HG03469 (cell line): ENCODE data around the gene NAP1L4.
"Not testable (repeated sequence)": the region's sequence is repeated elsewhere in the genome, so short reads cannot be mapped to it uniquely, and the experiment has no call there.

Experiments used
- ATAC-seq: cut with Tn5 transposase; IDR thresholded peaks from one replicate; pipeline ENCODE4 v1.9.1; 2021; ENCODE audit warnings: mild to moderate bottlenecking, moderate library complexity, moderate number of reproducible peaks; ENCODE audit not compliant: unreplicated experiment

Gene NAP1L4

DNA sequence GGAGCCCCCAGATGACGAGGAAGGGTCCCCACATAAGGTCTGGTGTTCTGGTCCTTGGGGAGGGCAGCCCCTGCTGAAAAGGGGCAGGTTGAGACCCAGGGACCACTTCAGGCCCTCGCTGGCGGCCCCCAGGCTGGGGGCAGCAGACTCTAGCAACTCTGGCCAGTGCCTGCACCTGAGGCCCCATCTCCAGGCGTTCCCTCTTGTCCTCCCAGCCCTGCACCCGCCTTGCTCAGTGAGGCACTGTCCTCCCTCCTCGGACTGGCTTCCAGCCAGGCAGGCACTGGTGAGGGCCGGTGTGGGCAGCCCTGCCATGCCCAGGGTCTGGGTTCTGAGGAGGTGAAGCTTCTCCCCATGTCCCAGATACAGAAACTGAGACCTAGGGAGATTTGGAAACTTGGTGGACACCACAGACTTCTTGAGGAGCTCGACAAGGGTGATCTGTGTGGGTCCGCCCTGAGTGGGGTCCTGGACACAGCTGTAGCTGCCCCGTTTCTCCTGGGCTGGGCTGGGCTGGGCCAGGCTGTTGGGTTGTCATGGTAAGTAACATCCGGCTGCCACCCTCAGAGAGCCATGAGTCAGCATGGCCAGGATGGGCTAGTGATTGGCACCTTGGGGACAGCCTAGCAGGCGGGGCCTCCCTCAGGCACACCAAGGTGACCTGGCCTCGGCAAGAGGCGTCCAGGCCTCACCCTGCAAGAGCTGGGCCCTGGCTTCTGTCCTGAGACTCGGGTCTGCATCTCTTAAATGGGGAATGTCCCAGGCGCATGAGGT is 51.8 kb downstream of the NAP1L4 start:
- ATAC-seq = no peak

DNA sequence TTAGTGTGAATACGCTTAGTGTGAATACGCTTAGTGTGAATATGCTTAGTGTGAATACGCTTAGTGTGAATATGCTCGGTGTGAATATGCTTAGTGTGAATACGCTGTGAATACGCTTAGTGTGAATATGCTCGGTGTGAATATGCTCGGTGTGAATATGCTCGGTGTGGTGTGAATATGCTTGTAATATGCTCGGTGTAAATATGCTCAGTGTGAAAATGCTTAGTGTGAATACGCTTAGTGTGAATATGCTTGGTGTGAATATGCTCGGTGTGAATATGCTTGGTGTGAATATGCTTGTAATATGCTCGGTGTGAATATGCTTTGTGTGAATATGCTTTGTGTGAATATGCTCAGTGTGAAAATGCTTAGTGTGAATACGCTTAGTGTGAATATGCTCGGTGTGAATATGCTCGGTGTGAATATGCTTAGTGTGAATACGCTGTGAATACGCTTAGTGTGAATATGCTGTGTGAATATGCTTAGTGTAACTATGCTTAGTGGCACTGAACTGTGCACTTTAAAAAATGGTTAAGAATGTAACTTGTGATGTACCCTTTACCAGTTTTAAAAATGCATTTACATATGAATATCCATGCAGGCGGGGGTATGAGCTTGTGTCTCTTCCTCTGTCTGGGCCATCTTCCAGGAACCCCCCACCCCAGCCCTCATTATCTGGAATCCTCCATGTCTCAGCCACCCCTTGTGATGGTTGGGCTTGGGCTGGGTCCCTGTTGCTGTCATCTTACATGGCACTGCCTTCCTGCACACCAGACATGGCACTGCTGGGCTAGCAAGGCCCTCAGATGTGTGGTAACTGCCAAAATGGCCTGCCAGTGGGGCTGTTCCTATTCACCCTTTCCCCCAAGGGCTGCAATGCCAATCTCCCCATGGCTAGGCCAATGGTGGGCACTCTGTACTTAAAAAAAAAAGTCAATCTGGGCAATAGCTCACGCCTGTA is 53.4 kb downstream of the NAP1L4 start:
- ATAC-seq = not testable (repeated sequence)

DNA sequence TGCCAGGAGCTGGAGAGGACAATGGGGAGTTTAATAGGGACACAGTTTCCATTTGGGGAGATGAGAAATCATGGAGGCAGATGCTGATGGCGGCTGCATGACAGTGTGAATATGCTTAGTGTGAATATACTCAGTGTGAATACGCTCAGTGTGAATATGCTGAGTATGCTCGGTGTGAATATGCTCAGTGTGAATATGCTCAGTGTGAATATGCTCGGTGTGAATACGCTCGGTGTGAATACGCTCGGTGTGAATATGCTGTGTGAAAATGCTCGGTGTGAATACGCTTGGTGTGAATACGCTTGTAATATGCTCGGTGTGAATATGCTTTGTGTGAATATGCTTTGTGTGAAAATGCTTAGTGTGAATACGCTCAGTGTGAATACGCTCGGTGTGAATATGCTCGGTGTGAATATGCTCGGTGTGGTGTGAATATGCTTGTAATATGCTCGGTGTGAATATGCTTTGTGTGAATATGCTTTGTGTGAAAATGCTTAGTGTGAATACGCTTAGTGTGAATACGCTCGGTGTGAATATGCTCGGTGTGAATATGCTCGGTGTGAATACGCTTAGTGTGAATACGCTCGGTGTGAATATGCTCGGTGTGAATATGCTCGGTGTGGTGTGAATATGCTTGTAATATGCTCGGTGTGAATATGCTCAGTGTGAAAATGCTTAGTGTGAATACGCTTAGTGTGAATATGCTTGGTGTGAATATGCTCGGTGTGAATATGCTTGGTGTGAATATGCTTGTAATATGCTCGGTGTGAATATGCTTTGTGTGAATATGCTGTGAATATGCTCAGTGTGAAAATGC is 54.3 kb downstream of the NAP1L4 start:
- not testable (repeated sequence) for ATAC-seq

DNA sequence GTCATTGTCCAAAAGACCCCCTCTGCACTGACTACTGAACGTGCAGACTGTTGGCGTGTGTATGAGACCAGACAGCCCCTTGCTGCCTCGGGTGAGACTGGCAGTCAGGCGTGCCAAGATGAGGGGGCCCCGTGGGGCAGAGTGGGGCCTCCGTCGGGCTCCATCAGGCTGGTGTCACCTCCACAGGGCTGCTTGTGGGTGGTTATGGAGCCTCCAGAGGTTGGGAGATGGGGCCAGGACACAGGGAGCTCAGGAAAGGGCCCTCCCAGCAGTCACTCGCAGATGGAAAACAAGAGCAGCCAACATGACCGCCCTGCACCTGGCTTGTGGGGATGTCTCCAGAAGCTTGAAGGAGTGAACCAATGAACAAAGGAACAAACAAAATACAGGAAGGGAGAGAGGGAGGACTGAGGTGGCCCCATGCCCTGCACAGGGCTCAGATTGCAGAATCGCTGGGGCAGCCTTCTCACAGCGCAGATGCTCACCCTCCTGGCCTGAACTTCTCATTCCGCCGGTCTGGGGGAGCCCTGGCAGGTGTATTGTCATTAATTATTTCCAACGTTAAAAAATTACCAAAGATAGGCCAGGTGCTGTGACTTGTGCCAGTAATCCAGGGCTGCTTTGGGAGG is 57.4 kb downstream of the NAP1L4 start:
- no peak for ATAC-seq

DNA sequence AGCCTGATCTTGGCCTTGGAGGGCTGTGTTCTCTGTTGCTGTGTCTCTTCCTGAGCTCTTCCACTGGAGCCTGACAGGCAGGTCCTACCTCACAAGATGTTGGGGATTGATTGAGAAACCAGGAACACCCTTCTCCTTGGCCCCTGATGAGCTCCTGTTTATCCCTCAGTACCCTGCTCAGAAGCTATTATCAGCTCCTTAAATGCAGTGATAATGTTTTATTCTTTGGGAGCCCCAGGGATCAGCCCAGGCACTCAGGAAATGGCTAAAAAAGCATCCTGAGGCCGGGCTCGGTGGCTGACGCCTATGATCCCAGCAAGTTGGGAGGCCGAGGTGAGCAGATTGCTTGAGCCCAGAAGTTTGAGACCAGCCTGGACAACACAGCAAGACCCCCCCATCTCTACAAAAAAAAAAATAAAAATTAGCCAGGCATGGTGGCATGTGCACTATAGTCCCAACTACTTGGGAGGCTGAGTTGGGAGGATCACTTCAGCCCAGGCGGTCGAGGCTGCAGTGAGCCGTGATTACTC is 58.0 kb downstream of the NAP1L4 start:
- ATAC-seq = no peak

DNA sequence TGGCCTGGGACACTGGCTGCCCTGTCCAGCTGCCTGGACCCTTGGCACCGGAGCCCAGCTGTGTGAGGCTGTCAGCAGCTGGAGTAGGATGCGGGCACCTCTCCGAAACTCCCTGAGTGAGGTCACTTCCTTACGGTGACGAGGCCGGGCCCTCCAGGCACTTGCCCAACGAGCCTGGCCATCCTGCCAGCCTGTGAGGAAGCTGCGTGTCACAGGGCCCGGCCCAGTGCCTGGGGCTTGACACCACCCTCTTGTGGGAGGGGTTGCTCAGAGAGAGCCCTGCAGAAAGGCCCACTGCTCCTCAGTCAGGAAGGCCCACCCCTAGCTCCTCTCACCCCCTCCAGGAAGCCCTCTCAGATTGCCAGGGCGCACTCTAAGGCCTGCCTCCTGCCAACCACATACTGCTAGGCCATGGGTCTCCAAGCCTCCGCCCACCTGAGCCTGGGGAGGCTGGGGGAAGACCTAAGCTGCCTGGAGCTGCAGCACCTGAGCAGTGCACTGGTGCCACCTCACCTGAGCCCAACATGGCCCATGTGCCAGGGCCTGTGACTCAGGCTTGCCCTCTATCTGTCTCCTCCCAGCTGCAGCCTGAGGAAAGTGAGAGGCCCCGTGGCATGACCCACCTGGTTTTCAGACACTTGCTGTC is 58.6 kb downstream of the NAP1L4 start:
- no peak for ATAC-seq

DNA sequence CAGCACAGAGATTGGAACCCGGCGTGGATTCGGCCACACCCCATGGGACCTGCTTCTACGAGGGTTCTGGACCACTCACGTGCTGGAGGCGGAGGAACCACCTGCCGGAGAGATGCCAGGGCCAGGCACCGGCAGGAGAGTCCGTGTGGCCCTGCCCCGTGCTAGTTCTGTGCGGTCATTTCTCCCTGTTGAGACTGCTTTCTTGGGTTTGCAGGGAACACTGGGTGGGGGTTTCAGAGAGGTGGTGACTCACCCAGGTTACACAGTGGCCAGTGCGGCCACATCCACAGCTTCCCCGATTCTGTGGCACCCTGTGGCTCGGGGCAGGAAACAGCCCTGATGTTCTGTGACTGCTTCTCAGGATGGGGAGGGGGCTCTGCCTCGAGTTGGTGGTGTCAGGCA is 59.3 kb downstream of the NAP1L4 start:
- ATAC-seq = no peak

DNA sequence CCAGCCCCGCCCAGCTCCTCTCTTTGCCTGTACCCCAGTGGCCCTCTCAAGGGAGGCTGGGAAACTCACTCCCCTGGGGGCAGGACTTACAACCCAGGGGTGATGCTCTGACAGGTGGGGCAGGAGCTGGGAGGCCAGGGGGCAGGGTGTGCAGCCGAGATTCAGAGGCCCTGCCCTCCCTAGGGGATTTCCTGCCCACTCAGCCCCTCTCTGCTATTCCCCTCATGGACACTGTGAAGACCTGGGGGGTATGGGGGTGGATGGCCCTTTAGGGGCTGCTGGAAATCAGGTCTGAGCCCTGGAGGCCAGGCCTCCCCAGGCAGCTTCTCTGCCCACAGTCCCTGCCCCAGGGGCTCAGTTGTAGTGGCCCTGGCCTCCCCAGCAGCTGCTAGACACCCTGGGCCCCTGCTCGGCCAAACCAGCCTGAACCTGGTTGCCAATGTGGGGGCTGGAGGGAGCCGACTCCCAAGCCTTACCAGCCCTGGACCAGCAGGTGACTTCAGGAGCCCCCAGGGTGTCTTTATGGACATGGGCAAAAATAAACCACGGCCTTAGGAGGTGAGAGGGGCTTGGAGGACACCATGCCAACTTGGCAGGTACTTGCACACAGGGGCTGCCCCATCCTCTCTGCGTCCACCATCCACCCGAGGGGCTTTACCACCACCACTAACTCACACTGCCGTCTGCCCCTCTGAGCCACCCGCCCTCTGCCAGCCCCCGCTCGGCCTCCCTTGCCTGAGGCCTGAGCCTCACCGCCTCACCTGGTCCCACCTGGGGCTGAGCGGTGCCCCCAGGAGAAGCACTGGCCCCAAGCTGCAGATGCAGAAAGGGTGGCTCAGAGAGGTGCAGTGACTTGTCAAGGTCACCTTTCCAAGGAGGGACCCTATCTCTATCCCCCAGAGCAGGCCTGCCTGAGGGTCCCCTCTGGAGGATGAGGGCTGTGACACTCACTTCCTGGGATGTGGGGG is 60.1 kb downstream of the NAP1L4 start:
- ATAC-seq = no peak

DNA sequence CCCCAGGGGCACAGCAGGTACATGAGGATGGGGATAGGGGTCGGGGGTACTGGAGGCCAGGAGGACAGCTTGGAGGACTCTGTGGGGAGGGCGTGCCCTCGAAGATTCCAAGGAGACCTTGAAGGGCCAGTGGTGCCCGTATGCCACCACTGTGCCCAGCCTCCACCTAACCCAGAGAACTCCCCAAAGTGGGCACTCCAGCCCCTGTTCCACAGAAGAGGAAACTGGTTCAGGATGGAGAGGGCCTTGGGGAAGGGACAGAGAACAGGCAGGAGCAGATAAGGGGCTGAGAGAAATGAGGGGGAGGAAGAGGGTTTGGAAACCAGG is 60.7 kb downstream of the NAP1L4 start:
- ATAC-seq = no peak

DNA sequence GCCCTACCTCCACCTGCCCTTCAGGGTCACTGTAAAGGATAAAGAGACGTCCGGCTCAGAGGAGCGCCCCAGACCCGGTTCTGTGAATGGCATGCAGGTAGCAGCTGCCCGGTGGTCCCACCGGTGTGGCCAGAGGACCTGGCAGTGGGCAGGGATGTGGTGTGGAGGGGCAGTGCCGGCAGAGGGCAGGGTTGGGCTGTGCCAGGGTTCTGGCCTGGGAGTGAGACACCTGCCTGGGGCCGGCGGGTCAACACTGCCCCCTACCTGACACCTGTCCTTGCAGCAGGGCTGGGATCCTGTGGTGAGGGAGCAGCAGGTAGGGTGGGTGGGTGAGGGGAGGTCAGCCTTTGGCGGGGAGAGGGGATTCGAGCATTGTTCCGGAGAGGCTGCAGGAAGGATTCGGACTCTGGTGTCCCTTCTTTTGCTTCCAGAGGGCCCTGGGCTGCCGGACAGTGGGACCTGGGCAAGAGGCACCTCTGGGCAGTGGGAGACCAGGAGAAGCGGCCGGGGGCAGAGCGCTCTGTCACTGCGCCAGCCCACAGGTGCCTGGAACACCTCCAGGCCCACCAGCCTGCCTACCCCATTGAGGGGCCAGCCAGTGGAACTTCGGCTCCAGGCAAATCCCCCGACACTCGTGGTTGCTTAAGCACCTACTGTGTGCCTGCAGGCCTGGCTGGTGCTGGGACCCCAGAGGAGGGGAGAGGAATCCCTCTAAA is 61.3 kb downstream of the NAP1L4 start:
- no peak for ATAC-seq

DNA sequence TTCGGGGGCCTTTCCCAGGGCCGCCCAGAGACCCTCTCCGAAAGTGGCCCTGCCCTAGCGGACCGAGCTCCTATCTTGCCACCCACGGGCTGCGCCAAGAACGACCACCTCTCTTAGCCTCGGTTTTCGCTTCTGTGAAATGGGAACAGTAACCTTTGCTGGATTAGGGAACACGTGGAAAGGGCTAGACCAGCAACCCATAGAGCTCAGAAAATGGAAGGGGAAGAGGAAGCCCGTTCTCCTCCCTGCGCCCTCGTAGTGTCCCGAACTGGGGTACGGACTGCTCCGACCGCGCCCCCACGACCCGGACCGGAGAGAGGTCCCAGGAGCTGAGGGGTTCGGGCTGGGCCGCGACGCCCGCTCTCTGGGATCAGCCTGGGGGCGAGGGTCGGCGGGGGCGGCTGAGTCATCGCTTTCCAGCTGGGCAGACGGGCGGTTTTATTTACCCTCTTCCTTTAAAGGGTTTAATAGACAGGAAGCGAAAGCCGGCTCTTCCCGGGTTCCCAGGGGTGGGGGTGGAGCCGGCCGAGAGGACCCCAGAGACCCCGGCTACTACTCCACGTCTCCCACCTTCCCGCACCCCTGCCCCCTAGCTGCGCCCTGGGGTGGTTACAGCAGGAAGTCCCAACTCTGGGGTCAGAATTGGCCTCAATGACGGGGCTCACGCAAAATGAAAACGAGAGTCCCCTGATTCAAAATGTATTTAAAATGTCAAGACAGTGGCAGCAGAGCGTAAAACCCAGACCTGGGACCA is 62.0 kb downstream of the NAP1L4 start:
- no peak for ATAC-seq

DNA sequence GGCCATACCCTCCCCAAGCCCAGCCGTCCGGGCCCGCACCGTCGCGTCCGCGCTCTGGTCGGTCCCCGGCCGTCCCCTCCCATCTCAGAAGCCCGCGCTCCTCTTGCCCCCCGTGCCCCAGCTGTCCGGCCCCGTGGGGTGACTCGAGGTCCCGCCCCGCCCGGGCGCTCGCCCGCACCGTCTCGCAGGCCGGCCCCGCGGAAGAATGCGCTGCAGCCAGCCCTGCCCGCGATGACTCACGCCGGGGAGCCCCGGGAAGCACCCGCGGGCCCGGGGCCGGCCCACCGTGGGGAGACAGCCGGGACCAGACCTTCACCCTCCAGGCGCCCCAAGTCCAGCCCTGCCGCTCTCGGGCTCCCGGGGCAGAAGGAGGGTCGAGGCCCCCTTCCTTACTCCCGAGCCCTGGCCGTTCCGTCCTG is 62.6 kb downstream of the NAP1L4 start:
- ATAC-seq = no peak

DNA sequence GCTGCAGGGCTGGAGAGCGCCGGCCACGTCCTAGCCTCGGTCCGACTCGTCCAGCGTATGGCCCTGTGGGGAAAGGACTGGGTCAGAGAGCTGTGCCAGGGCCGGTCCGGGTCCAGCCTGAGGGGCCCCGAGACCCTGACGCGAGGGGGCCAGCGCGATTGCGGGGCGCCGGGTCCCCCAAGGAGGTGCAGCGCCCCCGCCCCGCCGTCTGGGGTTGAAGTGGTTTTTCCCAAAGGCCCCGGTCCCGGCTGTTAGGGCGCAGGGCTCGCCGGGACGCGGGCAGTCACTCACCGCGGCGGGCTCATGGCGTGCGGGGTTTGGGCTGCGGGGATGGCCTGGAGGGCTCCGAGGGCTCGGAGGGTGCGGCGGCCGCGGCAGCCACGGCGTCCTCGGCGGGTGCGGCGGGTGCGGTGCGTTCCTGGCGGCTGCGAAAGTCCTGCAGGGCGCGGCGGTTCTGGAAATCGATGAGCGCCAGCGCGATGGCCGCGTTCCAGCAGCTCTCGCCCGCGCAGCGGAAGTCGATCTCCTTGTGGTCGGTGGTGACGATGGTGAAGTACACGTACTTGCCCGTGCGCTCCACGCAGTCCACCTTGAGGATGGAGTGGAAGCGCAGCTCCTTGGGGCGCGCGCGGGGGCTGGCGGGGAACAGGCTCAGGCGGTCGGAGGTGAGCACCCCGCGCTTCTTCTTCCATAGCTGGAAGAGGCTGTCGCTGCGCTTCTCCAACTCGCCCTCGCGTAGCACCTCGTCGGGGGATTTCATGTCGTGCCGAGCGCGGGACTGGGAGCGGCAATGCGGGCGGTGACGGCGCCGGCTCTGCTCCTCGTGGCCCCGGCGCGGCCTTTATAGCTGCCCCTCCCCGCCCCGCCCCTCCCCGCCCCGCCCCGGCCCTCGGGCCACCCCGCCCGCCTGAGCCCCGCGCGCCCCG is 63.3 kb downstream of the NAP1L4 start, which contains the start of gene PHLDA2:
Gene PHLDA2 (minus strand): TSS at position 816 of the 926 bp plus-strand sequence. CDS start 56 bp downstream, at position 760.
- no peak for ATAC-seq

DNA sequence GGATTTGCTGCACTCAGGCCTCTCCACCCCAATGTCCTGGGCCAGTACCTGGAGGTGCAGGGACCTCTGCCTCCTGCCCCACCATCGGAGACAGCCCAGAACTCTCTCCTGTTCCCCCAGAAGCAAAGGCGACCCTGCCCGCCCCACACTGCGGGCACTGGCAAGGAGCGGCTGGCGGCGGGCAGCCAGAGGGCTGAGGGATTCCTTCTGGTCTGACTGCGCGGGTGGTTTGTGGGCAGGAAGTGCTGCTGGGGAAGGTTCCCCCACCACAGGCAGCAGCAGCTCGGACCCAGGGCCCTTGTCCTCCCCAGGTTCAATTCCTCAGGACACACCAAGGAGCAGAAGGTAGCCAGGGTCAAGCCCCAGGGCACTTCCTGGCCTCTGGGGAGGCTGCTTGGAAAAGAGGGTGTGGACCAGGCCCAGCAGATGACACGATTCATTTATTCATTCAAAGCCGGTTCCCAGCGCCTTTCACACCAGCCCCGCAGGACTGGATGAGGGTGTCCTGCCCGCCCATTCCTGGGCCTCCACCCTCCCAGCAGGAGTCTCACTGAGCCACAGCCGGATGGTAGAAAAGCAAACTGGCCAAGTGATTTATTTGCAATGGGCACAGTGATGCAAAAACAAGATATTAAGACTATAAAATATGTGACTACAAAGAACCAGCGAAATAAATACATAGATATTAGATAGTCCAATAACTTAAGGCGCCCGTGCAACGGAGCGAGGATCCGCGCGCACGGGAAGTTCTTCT is 64.1 kb downstream of the NAP1L4 start:
- ATAC-seq = no peak

DNA sequence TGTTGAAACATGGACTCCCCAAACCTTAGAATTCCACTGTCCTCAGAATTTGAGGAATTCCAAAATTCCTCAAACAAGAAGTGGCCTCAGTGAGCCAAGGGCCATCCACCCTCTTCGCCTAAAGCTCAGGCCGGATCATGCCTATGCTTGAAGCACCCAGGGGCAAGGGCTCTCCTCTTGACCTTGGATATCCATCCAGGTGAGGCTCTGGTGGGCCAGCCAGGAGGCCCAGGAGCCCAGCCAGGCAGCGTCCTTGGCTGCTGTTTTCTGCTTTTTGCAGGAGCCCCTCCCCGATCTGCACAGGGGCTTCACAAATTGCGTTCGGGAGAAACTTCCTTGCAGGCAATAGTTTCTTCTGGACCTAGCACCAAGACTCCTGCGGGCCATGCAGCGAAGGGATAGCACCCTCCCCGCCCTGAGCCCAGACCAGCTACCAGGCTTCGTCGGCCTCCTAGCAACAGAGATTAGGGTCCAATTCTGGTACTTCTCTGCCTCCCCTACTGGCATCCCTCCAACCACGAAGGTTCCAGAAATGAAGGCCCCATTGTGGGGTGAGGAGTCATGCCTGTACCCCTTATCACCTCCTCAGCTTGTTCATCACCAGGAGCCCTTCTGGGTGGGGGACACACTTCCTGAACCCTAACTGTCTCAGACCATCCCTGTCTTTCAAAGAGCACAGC is 64.9 kb downstream of the NAP1L4 start:
- no peak for ATAC-seq
